ENCODE data around the gene WIZ. TPM values are rescaled to one million over a fixed set of nuclear protein-coding genes. Genes with fewer than 3 reads are reported as not detected.

Gene WIZ
- total and polyA plus RNA-seq, 10 donors = 6.6 to 33.7 (median 24.8) TPM

GRCh38 chr19:15436012-15436825 lies 13.5 kb downstream of the WIZ start:
- Histone ChIP-seq H3K9me3 (no peaks in the 10 kb centered on the region), H3K4me3 (no peak overlapping the region), H3K36me3 (peaks cover 0 to 30% (median 0%) of the 10 kb centered on the region in 6 donors), H3K27ac (no peak overlapping the region), H3K4me1 (peaks cover 12 to 21% (median 17%) of the 10 kb centered on the region in 6 donors), H3K27me3 (replicated peaks in 1 of 7) (no peaks in the 10 kb centered on the region)
- TF ChIP-seq POLR2A (IDR thresholded peaks at IDR 0.05) = no peak
- WGBS, 5 donors = 85 to 96% (median 91%) methylated on average over 10 of the region's 10 CpGs
- DNase-seq = no peak
- intact Hi-C loops (cut with DNase I; ENCODE audit: low total_unique reads) = no loop called here

GRCh38 chr19:15433519-15434069 lies 16.2 kb downstream of the WIZ start:
- peak; percentile 78 for DNase-seq
- Histone ChIP-seq H3K4me1 (peaks cover 20 to 47% (median 40%) of the 10 kb centered on the region in 6 donors), H3K27ac (peak overlapping the region; percentile 73 to 94 (median 91)), H3K9me3 (no peaks in the 10 kb centered on the region), H3K36me3 (peaks cover 0 to 35% (median 8%) of the 10 kb centered on the region in 6 donors), H3K27me3 (replicated peaks in 1 of 7) (no peaks in the 10 kb centered on the region), H3K4me3 (peak overlapping the region in 7 of 8 donors; percentile 71 to 96 (median 77))
- 59 to 70% (median 66%) methylated on average over 7 to 8 of the region's 8 CpGs for WGBS, 5 donors
- intact Hi-C loops (cut with DNase I; ENCODE audit: low total_unique reads) = no loop called here
- TF ChIP-seq CTCF (IDR thresholded peaks at IDR 0.05 in 8 of 11, conservative IDR thresholded peaks at IDR 0.05 in 3 of 11) (no peak), POLR2AphosphoS5 (IDR thresholded peaks at IDR 0.05) (no peak), POLR2A (IDR thresholded peaks at IDR 0.05) (no peak)

- H3K4me1 ChIP-seq = peaks cover 22 to 54% (median 44%) of the 10 kb centered on the region in 6 donors
- intact Hi-C loops (cut with DNase I; ENCODE audit: low total_unique reads) = no loop called here
- WGBS, 5 donors = 0 to 1% (median 1%) methylated on average over 20 to 75 of the region's 75 CpGs
- H3K9me3 ChIP-seq = no peaks in the 10 kb centered on the region
- peak overlapping the region; percentile 73 to 94 (median 91) for H3K27ac ChIP-seq
- peaks cover 0 to 35% (median 14%) of the 10 kb centered on the region in 6 donors for H3K36me3 ChIP-seq
- peak overlapping the region; percentile 64 to 96 (median 77) for H3K4me3 ChIP-seq
- peak; percentile 76 to 88 (median 79) for TF ChIP-seq POLR2AphosphoS5 (IDR thresholded peaks at IDR 0.05)
- TF ChIP-seq POLR2A (IDR thresholded peaks at IDR 0.05) = peak in 1 of 3 donors; percentile 90
- peak in 2 of 11 experiments; percentile 8 to 17 for TF ChIP-seq CTCF (IDR thresholded peaks at IDR 0.05 in 8 of 11, conservative IDR thresholded peaks at IDR 0.05 in 3 of 11)
- no peaks in the 10 kb centered on the region for H3K27me3 ChIP-seq (replicated peaks in 1 of 7)
- DNase-seq = peak; percentile 99
Measured at GRCh38 chr19:15432629-15433518, 16.9 kb downstream of the WIZ start.

GRCh38 chr19:15432018-15432494 lies 17.7 kb downstream of the WIZ start:
- no peak for TF ChIP-seq POLR2AphosphoS5 (IDR thresholded peaks at IDR 0.05)
- no peak for TF ChIP-seq POLR2A (IDR thresholded peaks at IDR 0.05)
- no peak for TF ChIP-seq CTCF (IDR thresholded peaks at IDR 0.05 in 8 of 11, conservative IDR thresholded peaks at IDR 0.05 in 3 of 11)
- peak overlapping the region in 5 of 8 donors; percentile 58 to 94 (median 75) for H3K27ac ChIP-seq
- H3K27me3 ChIP-seq (replicated peaks in 1 of 7) = no peaks in the 10 kb centered on the region
- peak overlapping the region; percentile 63 to 96 (median 78) for H3K4me3 ChIP-seq
- DNase-seq = peak; percentile 84
- intact Hi-C loops (cut with DNase I; ENCODE audit: low total_unique reads) = no loop called here
- peaks cover 0 to 43% (median 22%) of the 10 kb centered on the region in 6 donors for H3K36me3 ChIP-seq
- 0 to 2% (median 1%) methylated on average over 22 to 44 of the region's 44 CpGs for WGBS, 5 donors
- H3K9me3 ChIP-seq = no peaks in the 10 kb centered on the region
- H3K4me1 ChIP-seq = peaks cover 22 to 62% (median 47%) of the 10 kb centered on the region in 6 donors

Measured in spleen (tissue), 11 donors.